Measurements from ENCODE around the gene CCNJL. TPM values are rescaled to one million over a fixed set of nuclear protein-coding genes. Genes with fewer than 3 reads are reported as not detected.

Gene CCNJL
- polyA plus RNA-seq, 1 donor from 2014 or later = not detected

DNA sequence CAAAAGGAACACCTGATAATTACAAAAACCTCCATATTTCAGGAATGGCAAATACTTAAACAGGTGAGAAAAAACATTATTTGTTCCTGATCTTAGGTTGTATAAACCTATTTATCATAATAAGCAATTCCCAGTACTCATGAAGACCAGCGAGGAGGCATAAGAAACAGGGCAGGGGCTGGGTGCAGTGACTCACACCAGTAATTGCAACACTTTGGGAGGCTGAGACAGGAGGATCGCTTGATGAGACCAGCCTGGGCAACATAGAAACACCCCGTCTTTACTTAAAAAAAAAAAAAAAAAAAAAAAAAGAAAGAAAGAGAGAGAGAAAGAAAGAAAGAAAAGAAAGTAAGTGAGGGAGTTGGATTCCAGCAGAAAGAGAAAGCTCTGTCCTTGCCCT lies 21.6 kb downstream of the CCNJL start:
- no peak overlapping the region for H3K27ac Mint-ChIP-seq
- H3K36me3 Mint-ChIP-seq = no peaks in the 10 kb centered on the region
- no peak overlapping the region for H3K4me3 Mint-ChIP-seq
- H3K27me3 Mint-ChIP-seq = peaks cover 14% of the 10 kb centered on the region
- H3K9me3 Mint-ChIP-seq = peaks cover 0 to 3% (median 1%) of the 10 kb centered on the region in 3 donors
- H3K4me1 Mint-ChIP-seq = peaks cover 0 to 2% (median 0%) of the 10 kb centered on the region in 3 donors

- no peak overlapping the region for H3K4me3 Mint-ChIP-seq
- H3K36me3 Mint-ChIP-seq = no peaks in the 10 kb centered on the region
- peaks cover 0 to 2% (median 0%) of the 10 kb centered on the region in 3 donors for H3K4me1 Mint-ChIP-seq
- H3K27me3 Mint-ChIP-seq = peaks cover 14% of the 10 kb centered on the region
- peaks cover 0 to 3% (median 1%) of the 10 kb centered on the region in 3 donors for H3K9me3 Mint-ChIP-seq
- no peak overlapping the region for H3K27ac Mint-ChIP-seq
Measured at GRCh38 chr5:160289721-160290120, 22.6 kb downstream of the CCNJL start.

GRCh38 chr5:160289356-160289651 lies 23.1 kb downstream of the CCNJL start:
- Mint-ChIP-seq H3K27ac (no peak overlapping the region), H3K9me3 (peaks cover 0 to 3% (median 1%) of the 10 kb centered on the region in 3 donors), H3K36me3 (no peaks in the 10 kb centered on the region), H3K27me3 (peaks cover 12% of the 10 kb centered on the region), H3K4me3 (no peak overlapping the region), H3K4me1 (peaks cover 0 to 2% (median 0%) of the 10 kb centered on the region in 3 donors)

- Mint-ChIP-seq H3K9me3 (peaks cover 0 to 4% (median 0%) of the 10 kb centered on the region in 3 donors), H3K36me3 (no peaks in the 10 kb centered on the region), H3K4me1 (peaks cover 0 to 2% (median 0%) of the 10 kb centered on the region in 3 donors), H3K27ac (no peak overlapping the region), H3K4me3 (no peak overlapping the region), H3K27me3 (peaks cover 12% of the 10 kb centered on the region)
Measured at GRCh38 chr5:160287378-160288051, 24.8 kb downstream of the CCNJL start.

- H3K9me3 Mint-ChIP-seq = peaks cover 0 to 4% (median 0%) of the 10 kb centered on the region in 3 donors
- peaks cover 0 to 1% (median 0%) of the 10 kb centered on the region in 3 donors for H3K4me1 Mint-ChIP-seq
- H3K27me3 Mint-ChIP-seq = peaks cover 12% of the 10 kb centered on the region
- H3K27ac Mint-ChIP-seq = no peak overlapping the region
- H3K36me3 Mint-ChIP-seq = no peaks in the 10 kb centered on the region
- H3K4me3 Mint-ChIP-seq = no peak overlapping the region
Measured at GRCh38 chr5:160286947-160287346, 25.4 kb downstream of the CCNJL start.

DNA sequence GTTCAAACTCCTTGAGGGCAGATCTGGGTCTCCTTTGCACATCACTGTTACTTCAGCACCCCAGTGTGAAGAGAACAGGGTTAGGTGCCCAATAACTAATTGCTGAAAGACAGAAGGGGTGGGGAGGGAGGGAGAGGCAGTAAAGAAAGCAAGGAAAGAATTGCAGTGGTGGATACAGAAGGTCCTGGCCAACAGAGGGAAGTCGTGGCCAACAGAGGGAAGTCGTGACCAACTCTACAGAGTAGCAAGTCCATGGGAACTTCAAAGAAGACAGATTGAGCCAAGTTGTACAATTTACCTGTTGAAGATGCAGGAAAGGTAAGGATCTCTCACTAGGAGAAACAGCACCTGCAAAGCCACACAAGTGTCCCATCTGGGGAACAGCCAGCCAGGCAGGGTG lies 27.0 kb downstream of the CCNJL start:
- no peak overlapping the region for H3K27ac Mint-ChIP-seq
- H3K27me3 Mint-ChIP-seq = peaks cover 12% of the 10 kb centered on the region
- no peak overlapping the region for H3K4me3 Mint-ChIP-seq
- no peaks in the 10 kb centered on the region for H3K36me3 Mint-ChIP-seq
- peaks cover 0 to 4% (median 0%) of the 10 kb centered on the region in 3 donors for H3K9me3 Mint-ChIP-seq
- no peaks in the 10 kb centered on the region for H3K4me1 Mint-ChIP-seq

GRCh38 chr5:160284291-160284873 lies 28.0 kb downstream of the CCNJL start:
- no peaks in the 10 kb centered on the region for H3K36me3 Mint-ChIP-seq
- no peak overlapping the region for H3K27ac Mint-ChIP-seq
- peaks cover 0 to 4% (median 0%) of the 10 kb centered on the region in 3 donors for H3K9me3 Mint-ChIP-seq
- no peak overlapping the region for H3K4me3 Mint-ChIP-seq
- no peaks in the 10 kb centered on the region for H3K4me1 Mint-ChIP-seq
- peaks cover 12% of the 10 kb centered on the region for H3K27me3 Mint-ChIP-seq

DNA sequence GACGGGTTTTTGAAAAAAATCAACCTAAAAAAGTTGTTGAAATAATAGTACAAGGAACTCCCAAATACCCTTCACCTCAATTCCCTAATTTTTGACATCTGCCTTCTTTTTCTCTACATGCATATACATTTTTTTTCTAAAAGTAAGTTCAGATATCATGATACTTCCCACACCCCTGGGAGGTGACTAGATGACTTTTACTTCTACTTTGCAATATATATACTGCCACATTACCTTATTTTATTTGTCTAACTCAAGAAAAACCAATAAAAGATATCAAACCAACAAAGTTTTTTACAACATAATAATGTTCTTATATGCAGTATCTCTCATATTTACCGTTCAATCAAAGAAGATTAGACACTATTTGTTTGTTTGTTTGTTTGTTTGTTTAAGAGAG lies 31.1 kb downstream of the CCNJL start:
- Mint-ChIP-seq H3K9me3 (peaks cover 0 to 2% (median 0%) of the 10 kb centered on the region in 3 donors), H3K4me3 (no peak overlapping the region), H3K27me3 (peaks cover under 1% of the 10 kb centered on the region), H3K27ac (no peak overlapping the region), H3K4me1 (no peaks in the 10 kb centered on the region), H3K36me3 (no peaks in the 10 kb centered on the region)

DNA sequence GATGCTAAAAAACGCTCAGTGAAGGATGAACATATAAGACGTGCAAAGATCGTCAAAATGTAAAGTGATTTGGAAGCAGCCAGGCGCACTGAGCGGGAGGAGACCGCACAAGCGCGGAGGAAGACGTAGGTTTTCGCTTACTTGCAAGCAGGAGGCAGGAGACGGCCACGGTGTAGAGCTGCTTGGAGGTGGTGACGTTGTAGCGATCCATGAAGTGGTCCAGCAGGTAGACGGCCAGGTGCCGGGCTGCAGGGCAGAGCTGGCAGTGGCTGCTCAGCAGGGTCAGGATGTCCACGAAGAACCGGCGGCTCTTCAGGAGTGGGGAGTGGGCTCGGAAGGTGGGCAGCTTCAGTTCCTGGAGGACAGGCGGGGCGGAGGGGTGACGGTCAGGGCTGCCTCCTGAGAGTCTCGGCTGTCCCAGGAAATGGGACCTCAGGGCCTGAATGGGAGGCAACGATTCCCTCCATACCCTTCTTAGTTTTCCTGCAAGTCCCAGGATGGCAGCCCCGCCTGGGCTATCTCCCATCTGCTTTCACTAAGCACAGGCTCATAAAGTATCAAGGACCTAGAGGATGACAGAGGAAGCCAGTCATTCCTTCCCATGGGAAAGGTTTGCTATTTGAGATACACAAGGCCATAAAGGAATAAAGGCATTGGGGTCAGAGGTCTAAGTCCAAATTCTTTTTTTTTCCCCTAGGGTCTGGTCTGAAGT lies 31.8 kb downstream of the CCNJL start:
- H3K4me3 Mint-ChIP-seq = no peak overlapping the region
- no peaks in the 10 kb centered on the region for H3K4me1 Mint-ChIP-seq
- peaks cover 0 to 2% (median 0%) of the 10 kb centered on the region in 3 donors for H3K9me3 Mint-ChIP-seq
- H3K27me3 Mint-ChIP-seq = peaks cover 1% of the 10 kb centered on the region
- H3K36me3 Mint-ChIP-seq = no peaks in the 10 kb centered on the region
- no peak overlapping the region for H3K27ac Mint-ChIP-seq

- H3K4me1 Mint-ChIP-seq = no peaks in the 10 kb centered on the region
- peaks cover 2% of the 10 kb centered on the region for H3K27me3 Mint-ChIP-seq
- H3K27ac Mint-ChIP-seq = no peak overlapping the region
- H3K4me3 Mint-ChIP-seq = no peak overlapping the region
- H3K9me3 Mint-ChIP-seq = no peaks in the 10 kb centered on the region
- H3K36me3 Mint-ChIP-seq = no peaks in the 10 kb centered on the region
Measured at GRCh38 chr5:160278343-160278742, 34.0 kb downstream of the CCNJL start.

GRCh38 chr5:160274483-160274931 lies 37.9 kb downstream of the CCNJL start:
- H3K27me3 Mint-ChIP-seq = peaks cover 11% of the 10 kb centered on the region
- no peaks in the 10 kb centered on the region for H3K9me3 Mint-ChIP-seq
- peaks cover 2 to 12% (median 7%) of the 10 kb centered on the region in 3 donors for H3K4me1 Mint-ChIP-seq
- H3K27ac Mint-ChIP-seq = no peak overlapping the region
- H3K4me3 Mint-ChIP-seq = no peak overlapping the region
- no peaks in the 10 kb centered on the region for H3K36me3 Mint-ChIP-seq

- Mint-ChIP-seq H3K9me3 (no peaks in the 10 kb centered on the region), H3K36me3 (no peaks in the 10 kb centered on the region), H3K4me3 (no peak overlapping the region), H3K27ac (no peak overlapping the region), H3K4me1 (peaks cover 2 to 12% (median 7%) of the 10 kb centered on the region in 3 donors), H3K27me3 (peaks cover 11% of the 10 kb centered on the region)
Measured at GRCh38 chr5:160272889-160273288, 39.5 kb downstream of the CCNJL start.

GRCh38 chr5:160272264-160272663 lies 40.1 kb downstream of the CCNJL start:
- H3K9me3 Mint-ChIP-seq = no peaks in the 10 kb centered on the region
- H3K4me3 Mint-ChIP-seq = no peak overlapping the region
- no peak overlapping the region for H3K27ac Mint-ChIP-seq
- peaks cover 12% of the 10 kb centered on the region for H3K27me3 Mint-ChIP-seq
- H3K36me3 Mint-ChIP-seq = no peaks in the 10 kb centered on the region
- H3K4me1 Mint-ChIP-seq = peaks cover 2 to 12% (median 7%) of the 10 kb centered on the region in 3 donors

DNA sequence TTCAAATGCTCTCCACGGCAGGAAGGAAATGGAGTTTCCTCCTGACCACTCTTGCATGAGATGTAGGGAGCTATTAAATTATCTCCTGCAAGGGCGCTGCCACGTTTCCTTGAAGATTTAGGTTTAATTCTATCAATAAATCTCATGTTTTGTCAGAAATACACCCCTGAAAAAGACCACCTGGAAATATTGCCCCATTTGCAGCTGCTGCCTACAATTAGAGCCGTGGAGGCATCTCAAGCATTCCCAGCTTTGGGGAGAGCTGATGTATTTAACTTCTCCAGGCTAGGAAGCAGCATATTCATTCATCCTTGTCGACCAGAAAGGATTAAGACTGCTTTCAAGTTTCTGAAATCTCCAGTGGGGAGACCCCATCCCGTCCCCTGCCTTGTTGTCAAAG lies 40.5 kb downstream of the CCNJL start:
- H3K4me1 Mint-ChIP-seq = peaks cover 2 to 12% (median 7%) of the 10 kb centered on the region in 3 donors
- H3K9me3 Mint-ChIP-seq = no peaks in the 10 kb centered on the region
- no peaks in the 10 kb centered on the region for H3K36me3 Mint-ChIP-seq
- H3K27ac Mint-ChIP-seq = no peak overlapping the region
- peaks cover 12% of the 10 kb centered on the region for H3K27me3 Mint-ChIP-seq
- no peak overlapping the region for H3K4me3 Mint-ChIP-seq

GRCh38 chr5:160271396-160271795 lies 41.0 kb downstream of the CCNJL start:
- H3K27me3 Mint-ChIP-seq = peaks cover 15% of the 10 kb centered on the region
- no peaks in the 10 kb centered on the region for H3K36me3 Mint-ChIP-seq
- no peak overlapping the region for H3K4me3 Mint-ChIP-seq
- H3K9me3 Mint-ChIP-seq = no peaks in the 10 kb centered on the region
- H3K27ac Mint-ChIP-seq = no peak overlapping the region
- H3K4me1 Mint-ChIP-seq = peaks cover 2 to 12% (median 7%) of the 10 kb centered on the region in 3 donors
